H1 (cell line): ENCODE measurements around the gene SGPP2. TPM values are rescaled to one million over a fixed set of nuclear protein-coding genes. Genes with fewer than 3 reads are reported as not detected.

Experiments
- CTCF ChIA-PET: fragments of 300-600 bp; sonication (Branson Sonifier 250); formaldehyde crosslinking; loops from one replicate; lab custom pipeline; 2021; ENCODE audit not compliant: partially characterized antibody; lab: Charles Lee
- POLR2A ChIA-PET: fragments of 300-600 bp; sonication (Branson Sonifier 250); formaldehyde crosslinking; loops from one replicate; lab custom pipeline; 2021; ENCODE audit warnings: inconsistent platforms; ENCODE audit not compliant: partially characterized antibody; lab: Charles Lee
- DNase-seq, 2 experiments: peaks; one replicate each; pipeline versions ENCODE4 v3.0.0 to v3.0.0-alpha.2; 2010 to 2022; ENCODE audit warnings: low spot score in 2 of 2, low read depth in 1 of 2, mixed read lengths in 1 of 2
- FAIRE-seq: peaks from 2 replicates; lab custom pipeline; 2011; peaks lifted over from hg19 to GRCh38; lab: Jason Lieb, UNC
- H2AFZ ChIP-seq: 2 replicates; pipeline ENCODE4 v1.8.1; 2012; ENCODE audit warnings: low read length, inconsistent platforms
- H2AK5ac ChIP-seq: 2 replicates; pipeline ENCODE4 v1.6.1; 2013; ENCODE audit warnings: low read depth, low read length
- H2BK120ac ChIP-seq: replicated peaks from 2 replicates; pipeline ENCODE3; 2013; ENCODE audit warnings: low read depth, low read length, inconsistent platforms
- H2BK12ac ChIP-seq: 2 replicates; pipeline ENCODE4 v1.6.1; 2013; ENCODE audit warnings: low read depth, low read length
- H2BK15ac ChIP-seq: 2 replicates; pipeline ENCODE4 v1.6.1; 2013; ENCODE audit warnings: low read length
- H2BK20ac ChIP-seq: 2 replicates; pipeline ENCODE4 v1.6.1; 2013; ENCODE audit warnings: low read length
- H2BK5ac ChIP-seq: 2 replicates; pipeline ENCODE4 v1.6.1; 2013; ENCODE audit warnings: low read depth, low read length
- H3K14ac ChIP-seq: 2 replicates; pipeline ENCODE4 v1.6.1; 2013; ENCODE audit warnings: inconsistent platforms; ENCODE audit not compliant: insufficient read length
- H3K18ac ChIP-seq: 2 replicates; pipeline ENCODE4 v1.6.1; 2013; ENCODE audit warnings: low read length; ENCODE audit errors: extremely low read depth
- H3K23ac ChIP-seq: 2 replicates; pipeline ENCODE4 v1.6.1; 2013; ENCODE audit warnings: inconsistent platforms; ENCODE audit not compliant: insufficient read length
- H3K23me2 ChIP-seq: 2 replicates; pipeline ENCODE4 v1.6.1; 2013; ENCODE audit warnings: low read depth, low read length
- H3K27ac ChIP-seq: 2 replicates; pipeline ENCODE4 v1.6.1; 2011; ENCODE audit warnings: low read depth, low read length, inconsistent platforms
- H3K27me3 ChIP-seq, 4 experiments: replicated peaks in 1 of 4; 1 replicate in 1 of 4; 2 replicates in 3 of 4; pipeline versions ENCODE4 v1.6.1 to v1.8.1; 2011 to 2013; ENCODE audit warnings: low read length in 3 of 4, mild to moderate bottlenecking in 3 of 4, inconsistent platforms in 2 of 4, mixed read lengths in 2 of 4, moderate library complexity in 1 of 4; ENCODE audit not compliant: control insufficient read depth in 3 of 4, insufficient read depth in 3 of 4; ENCODE audit errors: extremely low read depth in 1 of 4
- H3K36me3 ChIP-seq, 4 experiments: 2 replicates each; pipeline versions ENCODE4 v1.6.1 to v1.8.1; 2011 to 2013; ENCODE audit warnings: mild to moderate bottlenecking in 4 of 4, low read length in 3 of 4, moderate library complexity in 2 of 4, control low read depth in 1 of 4, inconsistent platforms in 1 of 4; ENCODE audit not compliant: insufficient read depth in 4 of 4, control insufficient read depth in 2 of 4
- H3K4ac ChIP-seq: replicated peaks from 2 replicates; pipeline ENCODE3; 2013; ENCODE audit warnings: low read length, low read depth, mixed read lengths, inconsistent platforms; ENCODE audit not compliant: insufficient read length
- H3K4me1 ChIP-seq, 4 experiments: replicated peaks in 1 of 4; 1 replicate in 1 of 4; 2 replicates in 3 of 4; pipeline versions ENCODE4 v1.6.1 to v1.8.1; 2011 to 2013; ENCODE audit warnings: low read length in 3 of 4, inconsistent platforms in 2 of 4, mixed read lengths in 1 of 4; ENCODE audit not compliant: insufficient read depth in 4 of 4, control insufficient read depth in 3 of 4
- H3K4me2 ChIP-seq, 2 experiments: 2 replicates each; pipeline versions ENCODE4 v1.6.1 to v1.8.1; 2011 to 2013; ENCODE audit warnings: low read depth in 2 of 2, low read length in 2 of 2, control low read depth in 1 of 2, inconsistent platforms in 1 of 2, mild to moderate bottlenecking in 1 of 2; ENCODE audit not compliant: insufficient read depth in 1 of 2
- H3K4me3 ChIP-seq, 4 experiments: fragments of 200-600, 300-600 bp in 1 of 4; sonication (generic), shearing (Covaris generic), sonication (Bioruptor Twin) in 1 of 4; 2 replicates each; pipeline versions ENCODE4 v1.5.1 to v1.8.1; 2011 to 2016; ENCODE audit warnings: low read length in 4 of 4, low read depth in 3 of 4, control low read depth in 2 of 4, inconsistent platforms in 2 of 4, mild to moderate bottlenecking in 2 of 4, mixed read lengths in 1 of 4, moderate library complexity in 1 of 4; ENCODE audit not compliant: insufficient read depth in 2 of 4; ENCODE audit errors: extremely low read depth in 1 of 4
- H3K56ac ChIP-seq: replicated peaks from 2 replicates; pipeline ENCODE3; 2013; ENCODE audit warnings: low read depth, mild to moderate bottlenecking, mixed read lengths, low read length, inconsistent platforms; ENCODE audit not compliant: insufficient read length
- H3K79me1 ChIP-seq: 2 replicates; pipeline ENCODE4 v1.6.1; 2013; ENCODE audit warnings: low read depth, low read length, control low read depth
- H3K79me2 ChIP-seq, 2 experiments: 2 replicates each; pipeline versions ENCODE4 v1.6.1 to v1.8.1; 2012 to 2013; ENCODE audit warnings: low read length in 2 of 2, mild to moderate bottlenecking in 2 of 2, inconsistent platforms in 1 of 2; ENCODE audit not compliant: insufficient read depth in 2 of 2, control insufficient read depth in 1 of 2
- H3K9ac ChIP-seq, 4 experiments: replicated peaks in 1 of 4; 1 replicate in 1 of 4; 2 replicates in 3 of 4; pipeline versions ENCODE4 v1.6.1 to v1.8.1; 2011 to 2013; ENCODE audit warnings: low read depth in 3 of 4, low read length in 3 of 4, control low read depth in 2 of 4, mild to moderate bottlenecking in 2 of 4, moderate library complexity in 2 of 4, inconsistent platforms in 1 of 4; ENCODE audit errors: extremely low read depth in 1 of 4
- H3K9me3 ChIP-seq, 2 experiments: 2 replicates each; pipeline versions ENCODE4 v1.6.1 to v1.8.1; 2012 to 2013; ENCODE audit warnings: mild to moderate bottlenecking in 2 of 2, moderate library complexity in 2 of 2, control low read depth in 1 of 2, inconsistent platforms in 1 of 2, low read depth in 1 of 2, low read length in 1 of 2, mixed read lengths in 1 of 2; ENCODE audit not compliant: insufficient read depth in 2 of 2
- H4K20me1 ChIP-seq, 2 experiments: replicated peaks in 1 of 2; 2 replicates each; pipeline versions ENCODE3 to v1.8.1; 2011 to 2013; ENCODE audit warnings: inconsistent platforms in 2 of 2, low read length in 2 of 2, mild to moderate bottlenecking in 1 of 2; ENCODE audit not compliant: insufficient read depth in 2 of 2, control insufficient read depth in 1 of 2
- H4K5ac ChIP-seq: 2 replicates; pipeline ENCODE4 v1.6.1; 2013; ENCODE audit warnings: low read length, low read depth, mixed read lengths, inconsistent platforms; ENCODE audit not compliant: insufficient read length
- H4K8ac ChIP-seq: 2 replicates; pipeline ENCODE4 v1.8.0; 2013; ENCODE audit warnings: mild to moderate bottlenecking, moderate library complexity, low read length, inconsistent platforms; ENCODE audit not compliant: insufficient read depth; ENCODE audit errors: extremely low read depth
- H4K91ac ChIP-seq: replicated peaks from 2 replicates; pipeline ENCODE3; 2013; ENCODE audit warnings: low read length, mixed read lengths, inconsistent platforms; ENCODE audit not compliant: insufficient read length
- ATF3 ChIP-seq: IDR thresholded peaks from 2 replicates; pipeline ENCODE4 v1.6.1; 2011; ENCODE audit warnings: low read depth, mild to moderate bottlenecking, low read length; ENCODE audit not compliant: insufficient read depth
- CEBPB ChIP-seq: IDR thresholded peaks from 2 replicates; pipeline ENCODE4 v1.6.1; 2012; ENCODE audit warnings: low read depth, low read length
- GABPA ChIP-seq: IDR thresholded peaks from 2 replicates; pipeline ENCODE4 v1.6.1; 2011; ENCODE audit warnings: mild to moderate bottlenecking, low read length, moderate library complexity, borderline replicate concordance; ENCODE audit not compliant: insufficient read depth
- NRF1 ChIP-seq: IDR thresholded peaks from 2 replicates; pipeline ENCODE4 v1.6.1; 2011; ENCODE audit warnings: mild to moderate bottlenecking, low read depth, low read length, improper control_type of control experiment
- WGBS, 2 experiments: shearing (Covaris generic) in 1 of 2; methylation state at CpG; one replicate each; pipeline versions ENCODE4 v1.1.6 to v1.1.7; 2013 to 2015; ENCODE audit warnings: low lambda C conversion rate in 2 of 2, mixed read lengths in 2 of 2, inconsistent platforms in 1 of 2, low coverage in 1 of 2, missing lambda C conversion rate in 1 of 2; ENCODE audit not compliant: insufficient replicate concordance in 2 of 2, insufficient coverage in 1 of 2, insufficient read length in 1 of 2; ENCODE audit errors: extremely low coverage in 1 of 2, missing lambda C conversion rate in 1 of 2; 5-methylcytosine and 5-hydroxymethylcytosine counted together
- polyA plus RNA-seq, 7 experiments: library from polyadenylated mRNA; depleted of rRNA in 3 of 7; stranded (reverse) in 5 of 7; unstranded in 2 of 7; fragments of >200 nt in 5 of 7; fragments of 200-250 nt in 2 of 7; gene quantifications; 1 replicate in 5 of 7; 2 replicates in 1 of 7; 4 replicates in 1 of 7; pipeline versions ENCODE4 v1.2.1 to v1.2.3, GENCODE V29; 2011 to 2013; ENCODE audit warnings: missing spikeins in 2 of 7, mixed read lengths in 2 of 7
- total RNA-seq: library from RNA; stranded (reverse); fragmentation: NEBNext Ultra II Directional; extraction: Animal tissue kit (Norgen Biotek cat#: 25700); gene quantifications from 2 replicates; pipeline ENCODE4 v1.2.1, GENCODE V29; 2021

SGPP2 gene
- total and polyA plus RNA-seq, 2 of the 8 experiments (the other 6 are each of a cell fraction or from before 2014, with no cell fraction given), result 0.29 TPM; not detected in 1

GRCh38 chr2:222421626-222422025 lies 2.7 kb upstream of the SGPP2 start:
- Histone ChIP-seq H3K4me1 (peaks cover 2 to 8% (median 5%) of the 10 kb centered on the region in 4 experiments; a peak in 5 of 7 replicates), H2AFZ (no peak overlapping the region), H3K4ac (no peak overlapping the region), H2BK20ac (no peak overlapping the region), H3K4me2 (no peak overlapping the region), H3K4me3 (no peak overlapping the region), H3K18ac (no peak overlapping the region), H2BK120ac (no peak overlapping the region), H2AK5ac (no peak overlapping the region), H3K9me3 (no peaks in the 10 kb centered on the region), H3K27me3 (peaks cover 44 to 56% (median 51%) of the 10 kb centered on the region in 4 experiments), H3K23me2 (peaks cover 3% of the 10 kb centered on the region; the same call in 1 of the 2 replicates), H3K56ac (no peak overlapping the region), H3K14ac (no peak overlapping the region), H3K9ac (no peak overlapping the region), H3K23ac (no peak overlapping the region), H2BK5ac (no peak overlapping the region), H4K91ac (no peak overlapping the region), H3K27ac (no peak overlapping the region), H4K5ac (no peak overlapping the region), H3K36me3 (peaks cover 0 to 4% (median 0%) of the 10 kb centered on the region in 4 experiments; a peak in 1 of 8 replicates), H2BK12ac (no peak overlapping the region), H4K8ac (no peak overlapping the region), H2BK15ac (no peak overlapping the region), H3K79me1 (no peaks in the 10 kb centered on the region), H3K79me2 (no peaks in the 10 kb centered on the region), H4K20me1 (no peaks in the 10 kb centered on the region)
- POLR2A ChIA-PET, result no interaction called here
- WGBS, 2 experiments, result 81% methylated on average over 1 of the region's 1 CpG; no CpG with 5 or more reads in 1 of the 2 experiments
- CTCF ChIA-PET, result interaction anchor here (0.6 to 1.7 kb wide), 5 partner anchors 9 to 140 kb away, joined by 3 to 5 read pairs (median 3); no protein-coding TSS in a partner anchor
- DNase-seq (no peak), FAIRE-seq (no peak)
- TF ChIP-seq CEBPB, result no peak
- TF ChIP-seq ATF3, result no peak
- TF ChIP-seq NRF1, result no peak
- no peak for TF ChIP-seq GABPA
